Parathyroid adenoma (tissue), 2 donors: ENCODE results near the gene NAP1L1.

Source experiments
- H2AFZ ChIP-seq: fragments of 300-600 bp; sonication (generic); one replicate; pipeline ENCODE4 v1.7.0; 2017; ENCODE audit warnings: antibody characterized with exemption, mild to moderate bottlenecking
- H3K27ac ChIP-seq: fragments of 300-600 bp; sonication (generic); one replicate; pipeline ENCODE4 v1.7.0; 2017
- H3K27me3 ChIP-seq: fragments of 300-600 bp; sonication (generic); one replicate; pipeline ENCODE4 v1.7.0; 2017; ENCODE audit warnings: low read length; ENCODE audit not compliant: control insufficient read depth, insufficient read depth
- H3K36me3 ChIP-seq: fragments of 300-600 bp; sonication (generic); one replicate; pipeline ENCODE4 v1.7.0; 2017; ENCODE audit warnings: low read length; ENCODE audit not compliant: control insufficient read depth, insufficient read depth
- H3K4me1 ChIP-seq: fragments of 300-600 bp; sonication (generic); one replicate; pipeline ENCODE4 v1.7.0; 2017; ENCODE audit warnings: control low read depth
- H3K4me2 ChIP-seq: fragments of 300-600 bp; sonication (generic); one replicate; pipeline ENCODE4 v1.7.0; 2017; ENCODE audit warnings: low read length
- H3K4me3 ChIP-seq: fragments of 300-600 bp; sonication (generic); one replicate; pipeline ENCODE4 v1.7.0; 2017; ENCODE audit warnings: low read depth, low read length
- H3K79me2 ChIP-seq: fragments of 300-600 bp; sonication (generic); one replicate; pipeline ENCODE4 v1.7.0; 2017; ENCODE audit warnings: control low read depth
- H3K9ac ChIP-seq: fragments of 300-600 bp; sonication (generic); one replicate; pipeline ENCODE4 v1.7.0; 2017; ENCODE audit warnings: mild to moderate bottlenecking
- H3K9me3 ChIP-seq: fragments of 300-600 bp; sonication (generic); one replicate; pipeline ENCODE4 v1.7.0; 2017; ENCODE audit warnings: low read length; ENCODE audit not compliant: control insufficient read depth
- TF ChIP-seq, protein P1 (sequence below): fragments of 300-600 bp; sonication (generic); IDR thresholded peaks from one replicate; pipeline ENCODE4 v1.7.0; 2017; ENCODE audit warnings: antibody characterized with exemption, mild to moderate bottlenecking
- donor health status: primary hyperparathyroidism.

The NAP1L1 gene

GRCh38 chr12:75997658-75998057 lies 86.8 kb downstream of the NAP1L1 start:
- TF ChIP-seq, protein P1, sequence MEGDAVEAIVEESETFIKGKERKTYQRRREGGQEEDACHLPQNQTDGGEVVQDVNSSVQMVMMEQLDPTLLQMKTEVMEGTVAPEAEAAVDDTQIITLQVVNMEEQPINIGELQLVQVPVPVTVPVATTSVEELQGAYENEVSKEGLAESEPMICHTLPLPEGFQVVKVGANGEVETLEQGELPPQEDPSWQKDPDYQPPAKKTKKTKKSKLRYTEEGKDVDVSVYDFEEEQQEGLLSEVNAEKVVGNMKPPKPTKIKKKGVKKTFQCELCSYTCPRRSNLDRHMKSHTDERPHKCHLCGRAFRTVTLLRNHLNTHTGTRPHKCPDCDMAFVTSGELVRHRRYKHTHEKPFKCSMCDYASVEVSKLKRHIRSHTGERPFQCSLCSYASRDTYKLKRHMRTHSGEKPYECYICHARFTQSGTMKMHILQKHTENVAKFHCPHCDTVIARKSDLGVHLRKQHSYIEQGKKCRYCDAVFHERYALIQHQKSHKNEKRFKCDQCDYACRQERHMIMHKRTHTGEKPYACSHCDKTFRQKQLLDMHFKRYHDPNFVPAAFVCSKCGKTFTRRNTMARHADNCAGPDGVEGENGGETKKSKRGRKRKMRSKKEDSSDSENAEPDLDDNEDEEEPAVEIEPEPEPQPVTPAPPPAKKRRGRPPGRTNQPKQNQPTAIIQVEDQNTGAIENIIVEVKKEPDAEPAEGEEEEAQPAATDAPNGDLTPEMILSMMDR, result no peak
- Histone ChIP-seq H2AFZ (no peak overlapping the region), H3K4me1 (no peaks in the 10 kb centered on the region), H3K36me3 (no peaks in the 10 kb centered on the region), H3K27me3 (no peaks in the 10 kb centered on the region), H3K4me2 (no peak overlapping the region), H3K9me3 (no peaks in the 10 kb centered on the region), H3K4me3 (no peak overlapping the region), H3K9ac (no peak overlapping the region), H3K79me2 (no peaks in the 10 kb centered on the region), H3K27ac (no peak overlapping the region)

DNA sequence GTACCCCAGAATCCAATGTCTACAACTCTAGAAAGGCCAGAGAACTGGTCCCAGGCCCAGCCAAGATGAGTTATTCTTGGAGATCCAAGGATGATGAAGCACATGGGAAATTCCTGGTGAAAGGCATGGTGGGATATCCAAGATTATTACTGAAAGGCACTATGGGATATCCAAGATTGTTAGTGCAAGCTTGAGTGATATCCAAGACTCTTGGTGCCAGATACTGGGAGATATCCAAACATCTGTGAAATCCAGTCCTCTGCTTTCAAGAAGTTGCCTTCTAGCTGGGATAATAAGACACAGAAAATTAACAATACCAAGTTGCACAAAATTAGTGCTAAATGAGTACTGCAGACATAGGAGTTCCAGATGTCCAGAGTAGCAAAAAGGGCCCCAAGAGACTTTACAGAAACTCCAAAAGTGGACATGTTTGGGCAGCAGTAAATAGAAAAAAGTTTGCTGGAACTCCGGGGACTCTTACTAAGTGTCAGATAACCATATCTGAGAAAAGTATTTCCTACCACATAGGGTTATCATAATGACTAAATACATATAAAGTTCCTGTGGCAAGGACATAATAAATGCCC lies 87.5 kb downstream of the NAP1L1 start:
- Histone ChIP-seq H3K27ac (no peak overlapping the region), H3K27me3 (no peaks in the 10 kb centered on the region), H3K4me3 (no peak overlapping the region), H3K36me3 (no peaks in the 10 kb centered on the region), H2AFZ (no peak overlapping the region), H3K9me3 (no peaks in the 10 kb centered on the region), H3K79me2 (no peaks in the 10 kb centered on the region), H3K4me2 (no peak overlapping the region), H3K4me1 (no peaks in the 10 kb centered on the region), H3K9ac (no peak overlapping the region)
- TF ChIP-seq, protein P1, result no peak

DNA sequence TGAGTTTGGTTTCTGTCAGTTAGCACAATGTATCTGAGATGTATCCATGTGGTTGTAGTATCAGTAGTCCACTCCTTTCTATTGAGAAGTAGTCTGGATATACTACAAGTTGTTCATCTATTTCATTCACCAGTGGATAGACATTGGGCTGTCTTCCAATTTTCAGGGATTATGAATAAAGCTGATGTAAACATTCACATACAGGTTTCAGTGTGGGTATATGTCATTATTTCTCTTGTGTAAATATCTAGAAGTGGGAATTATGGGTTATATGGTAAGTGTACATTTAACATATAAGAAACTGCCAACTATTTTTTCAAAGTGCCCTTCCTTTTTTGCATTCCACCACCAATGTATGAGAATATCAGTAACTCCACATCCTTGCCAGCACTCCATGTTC lies 88.8 kb downstream of the NAP1L1 start:
- Histone ChIP-seq H3K9me3 (no peaks in the 10 kb centered on the region), H3K4me1 (no peaks in the 10 kb centered on the region), H3K36me3 (no peaks in the 10 kb centered on the region), H3K4me3 (no peak overlapping the region), H3K79me2 (no peaks in the 10 kb centered on the region), H3K27ac (no peak overlapping the region), H3K27me3 (no peaks in the 10 kb centered on the region), H3K4me2 (no peak overlapping the region), H2AFZ (no peak overlapping the region), H3K9ac (no peak overlapping the region)
- TF ChIP-seq, protein P1, result no peak

DNA sequence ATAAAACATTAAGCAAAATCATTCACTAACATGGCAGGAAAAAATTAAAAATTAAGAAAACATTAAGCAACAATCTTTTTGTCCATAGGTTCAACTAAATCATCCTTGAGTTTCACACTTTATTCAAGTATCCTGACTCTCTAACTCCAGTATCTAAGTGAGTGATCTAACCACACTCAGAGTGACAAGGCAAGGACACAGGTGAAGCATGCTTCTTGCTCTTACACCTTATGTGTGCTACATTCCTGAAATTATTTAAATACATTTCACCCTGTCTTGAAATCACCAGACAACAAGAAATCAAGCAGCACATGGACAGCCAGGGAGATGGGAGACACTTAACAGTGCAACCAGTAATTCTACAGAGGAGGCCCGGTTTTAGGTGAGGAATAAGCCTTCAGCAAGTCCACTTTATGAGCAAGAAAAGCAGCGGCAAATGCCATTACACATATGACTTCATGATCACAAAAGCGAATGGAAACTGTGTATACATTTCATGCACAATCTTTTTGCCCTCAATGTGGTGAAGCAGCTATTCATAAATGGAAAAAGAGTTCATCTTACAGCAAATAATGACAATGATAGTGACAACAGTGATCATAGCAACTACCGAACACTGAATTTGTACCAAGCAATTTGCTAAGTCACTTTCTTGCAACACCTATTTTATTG lies 90.3 kb downstream of the NAP1L1 start:
- Histone ChIP-seq H3K4me1 (no peaks in the 10 kb centered on the region), H3K36me3 (no peaks in the 10 kb centered on the region), H2AFZ (no peak overlapping the region), H3K79me2 (no peaks in the 10 kb centered on the region), H3K4me3 (no peak overlapping the region), H3K9ac (no peak overlapping the region), H3K9me3 (no peaks in the 10 kb centered on the region), H3K4me2 (no peak overlapping the region), H3K27ac (no peak overlapping the region), H3K27me3 (no peaks in the 10 kb centered on the region)
- TF ChIP-seq, protein P1, result no peak

GRCh38 chr12:75991753-75992152 lies 92.7 kb downstream of the NAP1L1 start:
- no peak overlapping the region for H3K4me2 ChIP-seq
- TF ChIP-seq, protein P1, result no peak
- no peak overlapping the region for H3K4me3 ChIP-seq
- no peaks in the 10 kb centered on the region for H3K4me1 ChIP-seq
- no peaks in the 10 kb centered on the region for H3K27me3 ChIP-seq
- no peak overlapping the region for H2AFZ ChIP-seq
- H3K27ac ChIP-seq, result no peak overlapping the region
- no peak overlapping the region for H3K9ac ChIP-seq
- no peaks in the 10 kb centered on the region for H3K79me2 ChIP-seq
- H3K36me3 ChIP-seq, result no peaks in the 10 kb centered on the region
- H3K9me3 ChIP-seq, result no peaks in the 10 kb centered on the region
